NT2/D1 (cell line): ENCODE measurements around the gene DCP2.
"Not testable (repeated sequence)": the region's sequence is repeated elsewhere in the genome, so short reads cannot be mapped to it uniquely, and the experiment has no call there.

Experiments used
- DNase-seq: peaks from one replicate; pipeline ENCODE4 v3.0.0-alpha.2; 2011; ENCODE audit warnings: low read depth, low spot score
- H3K27me3 ChIP-seq: 2 replicates; pipeline ENCODE4 v1.6.0; 2011; ENCODE audit warnings: mild to moderate bottlenecking; ENCODE audit not compliant: insufficient read length, insufficient read depth
- H3K36me3 ChIP-seq: 2 replicates; pipeline ENCODE4 v1.6.1; 2011; ENCODE audit warnings: mild to moderate bottlenecking, low read length, mixed read lengths; ENCODE audit not compliant: insufficient read depth, insufficient read length
- H3K4me1 ChIP-seq: 2 replicates; pipeline ENCODE4 v1.5.1; 2011; ENCODE audit not compliant: insufficient read depth, insufficient read length
- H3K4me3 ChIP-seq: 2 replicates; pipeline ENCODE4 v1.5.1; 2011; ENCODE audit warnings: low read depth; ENCODE audit not compliant: insufficient read length
- H3K9ac ChIP-seq: 2 replicates; pipeline ENCODE4 v1.6.0; 2011; ENCODE audit warnings: low read depth; ENCODE audit not compliant: insufficient read length
- H3K9me3 ChIP-seq: 2 replicates; pipeline ENCODE4 v1.5.1; 2011; ENCODE audit warnings: mild to moderate bottlenecking, low read length; ENCODE audit not compliant: insufficient read depth
- SUZ12 ChIP-seq: IDR thresholded peaks from 2 replicates; pipeline ENCODE4 v1.6.1; 2011; ENCODE audit not compliant: insufficient read length, insufficient read depth; ENCODE audit errors: extremely low read depth
- YY1 ChIP-seq: IDR thresholded peaks from 2 replicates; pipeline ENCODE4 v1.6.1; 2011; ENCODE audit not compliant: insufficient read length, insufficient read depth
- ZNF274 ChIP-seq: IDR thresholded peaks from 2 replicates; pipeline ENCODE4 v1.6.1; 2011; ENCODE audit warnings: mild to moderate bottlenecking, low read depth, low read length

The DCP2 gene

GRCh38 chr5:112958093-112959088 lies 18.2 kb upstream of the DCP2 start:
- H3K9me3 ChIP-seq = peaks cover 6% of the 10 kb centered on the region; the same call in 1 of the 2 replicates
- no peak overlapping the region for H3K4me3 ChIP-seq
- no peak for TF ChIP-seq ZNF274
- TF ChIP-seq YY1 = no peak
- TF ChIP-seq SUZ12 = no peak
- no peaks in the 10 kb centered on the region for H3K36me3 ChIP-seq
- H3K27me3 ChIP-seq = no peaks in the 10 kb centered on the region
- no peak for DNase-seq
- H3K9ac ChIP-seq = no peak overlapping the region
- H3K4me1 ChIP-seq = no peaks in the 10 kb centered on the region

DNA sequence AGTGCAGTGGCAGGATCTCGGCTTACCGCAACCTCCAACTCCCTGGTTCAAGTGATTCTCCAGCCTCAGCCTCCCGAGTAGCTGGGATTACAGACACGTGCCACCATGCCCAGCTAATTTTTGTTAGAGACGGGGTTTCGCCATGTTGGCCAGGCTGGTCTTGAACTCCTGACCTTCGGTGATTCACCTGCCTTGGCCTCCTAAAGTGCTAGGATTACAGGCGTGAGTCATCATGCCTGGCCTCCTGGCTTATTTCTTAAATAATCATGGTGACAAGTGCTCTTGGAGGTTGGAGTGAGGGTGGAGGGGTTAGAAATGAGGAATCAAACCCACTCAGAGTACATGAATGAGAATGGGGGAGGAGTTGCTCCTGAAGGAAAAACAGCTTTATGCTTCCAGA lies 16.7 kb upstream of the DCP2 start:
- H3K4me3 ChIP-seq, DNase-seq, H3K36me3 ChIP-seq, H3K4me1 ChIP-seq, H3K9me3 ChIP-seq, H3K27me3 ChIP-seq, H3K9ac ChIP-seq: not testable (repeated sequence)

DNA sequence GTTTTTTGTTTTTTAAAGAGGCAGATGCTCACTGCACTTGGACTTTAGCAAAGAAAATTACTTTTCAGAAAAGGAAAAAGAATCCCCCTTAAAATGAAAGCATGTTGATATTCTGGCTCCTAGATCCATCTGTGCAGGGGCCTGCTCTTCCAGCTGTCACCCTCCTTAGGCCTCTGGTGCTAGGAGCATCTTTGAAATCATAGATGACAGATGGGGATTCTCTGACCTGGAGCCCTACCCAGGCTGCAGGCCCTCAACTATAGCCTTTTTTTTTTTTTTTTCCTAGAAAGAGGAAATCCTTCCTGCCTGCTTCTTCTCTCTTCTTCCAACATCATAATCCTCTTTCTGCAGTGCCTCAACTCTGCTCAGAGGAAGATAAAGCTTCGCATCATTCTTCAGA lies 16.3 kb upstream of the DCP2 start:
- Histone ChIP-seq H3K9me3 (no peaks in the 10 kb centered on the region), H3K27me3 (no peaks in the 10 kb centered on the region), H3K9ac (no peak overlapping the region), H3K36me3 (no peaks in the 10 kb centered on the region), H3K4me1 (no peaks in the 10 kb centered on the region), H3K4me3 (no peak overlapping the region)
- DNase-seq = no peak
- TF ChIP-seq ZNF274 (no peak), SUZ12 (no peak), YY1 (no peak)

- TF ChIP-seq ZNF274 = no peak
- no peak for TF ChIP-seq SUZ12
- no peak for TF ChIP-seq YY1
- Histone ChIP-seq H3K27me3 (no peaks in the 10 kb centered on the region), H3K4me1 (no peaks in the 10 kb centered on the region)
These were observed 15.6 kb upstream of the DCP2 start for GRCh38 chr5:112960863-112961504.

GRCh38 chr5:112963374-112963733 lies 13.2 kb upstream of the DCP2 start:
- not testable (repeated sequence) for DNase-seq, H3K4me3 ChIP-seq, H3K36me3 ChIP-seq, H3K9me3 ChIP-seq, H3K9ac ChIP-seq, H3K27me3 ChIP-seq, H3K4me1 ChIP-seq

More at GRCh38 chr5:112960863-112961504, 15.6 kb upstream of the DCP2 start:
- Histone ChIP-seq H3K4me3 (no peak overlapping the region), H3K9me3 (no peaks in the 10 kb centered on the region), H3K9ac (no peak overlapping the region), H3K36me3 (no peaks in the 10 kb centered on the region)
- DNase-seq = no peak

GRCh38 chr5:112965733-112966306 lies 10.8 kb upstream of the DCP2 start:
- TF ChIP-seq SUZ12 = no peak
- no peak for TF ChIP-seq ZNF274
- TF ChIP-seq YY1 = no peak
- no peak for DNase-seq
- H3K36me3 ChIP-seq = no peaks in the 10 kb centered on the region
- H3K27me3 ChIP-seq = no peaks in the 10 kb centered on the region
- H3K4me1 ChIP-seq = peaks cover 4% of the 10 kb centered on the region
- no peaks in the 10 kb centered on the region for H3K9me3 ChIP-seq
- H3K4me3 ChIP-seq = no peak overlapping the region
- H3K9ac ChIP-seq = no peak overlapping the region

- TF ChIP-seq ZNF274 (no peak), YY1 (no peak), SUZ12 (no peak)
- H3K9ac ChIP-seq = no peak overlapping the region
- H3K4me3 ChIP-seq = no peak overlapping the region
- DNase-seq = no peak
- no peaks in the 10 kb centered on the region for H3K9me3 ChIP-seq
- no peaks in the 10 kb centered on the region for H3K27me3 ChIP-seq
- peaks cover 4% of the 10 kb centered on the region for H3K4me1 ChIP-seq
- no peaks in the 10 kb centered on the region for H3K36me3 ChIP-seq
These were observed 9.0 kb upstream of the DCP2 start for GRCh38 chr5:112967520-112968083.
